Measurements from ENCODE around the gene JSRP1.

The JSRP1 gene

DNA sequence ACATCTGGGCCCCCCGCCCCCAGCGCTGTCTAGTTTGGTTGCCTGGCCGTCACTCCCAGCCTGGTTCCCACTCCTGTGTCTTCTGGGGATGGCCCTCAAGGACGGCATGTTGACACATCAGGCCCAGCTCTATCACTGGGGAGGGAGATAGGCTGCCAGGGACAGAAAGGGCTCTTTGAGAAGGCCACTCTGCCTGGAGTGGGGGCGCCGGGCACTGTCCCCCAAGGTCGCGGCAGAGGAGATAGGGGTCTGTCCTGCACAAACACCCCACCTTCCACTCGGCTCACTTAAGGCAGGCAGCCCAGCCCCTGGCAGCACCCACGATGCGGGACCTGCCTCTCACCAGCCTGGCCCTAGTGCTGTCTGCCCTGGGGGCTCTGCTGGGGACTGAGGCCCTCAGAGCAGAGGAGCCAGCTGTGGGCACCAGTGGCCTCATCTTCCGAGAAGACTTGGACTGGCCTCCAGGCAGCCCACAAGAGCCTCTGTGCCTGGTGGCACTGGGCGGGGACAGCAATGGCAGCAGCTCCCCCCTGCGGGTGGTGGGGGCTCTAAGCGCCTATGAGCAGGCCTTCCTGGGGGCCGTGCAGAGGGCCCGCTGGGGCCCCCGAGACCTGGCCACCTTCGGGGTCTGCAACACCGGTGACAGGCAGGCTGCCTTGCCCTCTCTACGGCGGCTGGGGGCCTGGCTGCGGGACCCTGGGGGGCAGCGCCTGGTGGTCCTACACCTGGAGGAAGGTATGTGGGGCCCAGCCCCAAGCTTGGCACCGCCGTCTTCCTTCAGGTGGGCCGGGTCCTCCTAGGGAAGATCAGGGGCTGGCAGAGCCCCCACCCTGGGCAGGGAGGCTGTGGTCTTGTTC is 7.0 kb downstream of the JSRP1 start, which contains the start of gene AMH:
AMH (plus strand) TSS at position 314 of the 857 bp plus-strand sequence; CDS start at position 324, 10 bp downstream.
- Histone ChIP-seq H3K4me1 (ENCODE audit: control insufficient read depth, insufficient read depth, low read length) (no peaks in the 10 kb centered on the region), H3K27ac (ENCODE audit: extremely low read depth, low read depth, low read length) (peak within 1 kb of the TSS; percentile 31; the same call in 1 of the 2 replicates), H3K4me3 (ENCODE audit: low read depth, low read length) (no peak within 1 kb of the TSS), H3K9me3 (ENCODE audit: control insufficient read depth, insufficient read depth, low read depth, low read length) (no peaks in the 10 kb centered on the region), H3K36me3 (ENCODE audit: control insufficient read depth in 2 of 2, insufficient read depth in 1 of 2, low read length in 2 of 2) (peaks cover 9 to 48% of the 10 kb centered on the region in 2 experiments)
- TF ChIP-seq GLIS1 (tag by site-specific recombination; IDR thresholded peaks at IDR 0.05) (peak; percentile 43; the same call in 1 of the 2 replicates), IKZF3 (tag by site-specific recombination; IDR thresholded peaks at IDR 0.05) (0 out of 2 replicates have a peak, but pooled peaks have one; percentile 29), BCL11B (tag by site-specific recombination; IDR thresholded peaks at IDR 0.05; ENCODE audit: low read depth) (peak; percentile 90), ZNF600 (tag by site-specific recombination; IDR thresholded peaks at IDR 0.05) (0 out of 2 replicates have a peak, but pooled peaks have one; percentile 10), PATZ1 (tag by site-specific recombination; IDR thresholded peaks at IDR 0.05) (peak; percentile 18; the same call in 1 of the 2 replicates), GLIS2 (tag by site-specific recombination; IDR thresholded peaks at IDR 0.05) (peak; percentile 68), ZNF121 (tag by site-specific recombination; IDR thresholded peaks at IDR 0.05) (no peak), ZBTB11 (tag by site-specific recombination; conservative IDR thresholded peaks at IDR 0.05; ENCODE audit: low read depth) (no peak)
- TF ChIP-seq, protein P1, sequence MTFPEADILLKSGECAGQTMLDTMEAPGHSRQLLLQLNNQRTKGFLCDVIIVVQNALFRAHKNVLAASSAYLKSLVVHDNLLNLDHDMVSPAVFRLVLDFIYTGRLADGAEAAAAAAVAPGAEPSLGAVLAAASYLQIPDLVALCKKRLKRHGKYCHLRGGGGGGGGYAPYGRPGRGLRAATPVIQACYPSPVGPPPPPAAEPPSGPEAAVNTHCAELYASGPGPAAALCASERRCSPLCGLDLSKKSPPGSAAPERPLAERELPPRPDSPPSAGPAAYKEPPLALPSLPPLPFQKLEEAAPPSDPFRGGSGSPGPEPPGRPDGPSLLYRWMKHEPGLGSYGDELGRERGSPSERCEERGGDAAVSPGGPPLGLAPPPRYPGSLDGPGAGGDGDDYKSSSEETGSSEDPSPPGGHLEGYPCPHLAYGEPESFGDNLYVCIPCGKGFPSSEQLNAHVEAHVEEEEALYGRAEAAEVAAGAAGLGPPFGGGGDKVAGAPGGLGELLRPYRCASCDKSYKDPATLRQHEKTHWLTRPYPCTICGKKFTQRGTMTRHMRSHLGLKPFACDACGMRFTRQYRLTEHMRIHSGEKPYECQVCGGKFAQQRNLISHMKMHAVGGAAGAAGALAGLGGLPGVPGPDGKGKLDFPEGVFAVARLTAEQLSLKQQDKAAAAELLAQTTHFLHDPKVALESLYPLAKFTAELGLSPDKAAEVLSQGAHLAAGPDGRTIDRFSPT (tag by site-specific recombination; IDR thresholded peaks at IDR 0.05) = peak; percentile 76
- TF ChIP-seq, protein P2, sequence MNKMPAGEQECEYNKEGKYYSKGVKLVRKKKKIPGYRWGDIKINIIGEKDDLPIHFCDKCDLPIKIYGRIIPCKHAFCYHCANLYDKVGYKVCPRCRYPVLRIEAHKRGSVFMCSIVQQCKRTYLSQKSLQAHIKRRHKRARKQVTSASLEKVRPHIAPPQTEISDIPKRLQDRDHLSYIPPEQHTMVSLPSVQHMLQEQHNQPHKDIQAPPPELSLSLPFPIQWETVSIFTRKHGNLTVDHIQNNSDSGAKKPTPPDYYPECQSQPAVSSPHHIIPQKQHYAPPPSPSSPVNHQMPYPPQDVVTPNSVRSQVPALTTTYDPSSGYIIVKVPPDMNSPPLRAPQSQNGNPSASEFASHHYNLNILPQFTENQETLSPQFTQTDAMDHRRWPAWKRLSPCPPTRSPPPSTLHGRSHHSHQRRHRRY (tag by site-specific recombination; IDR thresholded peaks at IDR 0.05) = no peak
- ChIA-PET POLR2A (interaction anchor here (0.6 to 3.4 kb wide), 3 partner anchors 11 to 26 kb away, joined by 3 to 14 read pairs (median 7); partner anchors contain the start of gene PLEKHJ1), CTCF (interaction anchor here (0.6 to 1.5 kb wide), 2 partner anchors 13 to 14 kb away, joined by 3 to 7 read pairs; no protein-coding TSS in a partner anchor)

GRCh38 chr19:2248136-2249009 is 7.8 kb downstream of the JSRP1 start:
- peaks cover 10 to 56% of the 10 kb centered on the region in 2 experiments for H3K36me3 ChIP-seq (ENCODE audit: control insufficient read depth in 2 of 2, insufficient read depth in 1 of 2, low read length in 2 of 2)
- H3K9me3 ChIP-seq (ENCODE audit: control insufficient read depth, insufficient read depth, low read depth, low read length) = no peaks in the 10 kb centered on the region
- POLR2A ChIA-PET = interaction anchor here (0.6 to 3.4 kb wide), 4 partner anchors 10 to 27 kb away, joined by 3 to 14 read pairs (median 5); partner anchors contain the start of gene PLEKHJ1
- CTCF ChIA-PET = interaction anchor here (1.5 kb wide), 1 partner anchor 14 kb away, joined by 7 read pairs; no protein-coding TSS in a partner anchor
- peak overlapping the region; percentile 31; the same call in 1 of the 2 replicates for H3K27ac ChIP-seq (ENCODE audit: extremely low read depth, low read depth, low read length)
- H3K4me1 ChIP-seq (ENCODE audit: control insufficient read depth, insufficient read depth, low read length) = no peaks in the 10 kb centered on the region
- no peak overlapping the region for H3K4me3 ChIP-seq (ENCODE audit: low read depth, low read length)
- TF ChIP-seq ZBTB8A (tag by site-specific recombination; IDR thresholded peaks at IDR 0.05) (no peak), ZNF202 (tag by site-specific recombination; IDR thresholded peaks at IDR 0.05; ENCODE audit: borderline replicate concordance) (no peak), EGR2 (tag by site-specific recombination; IDR thresholded peaks at IDR 0.05; ENCODE audit: low read depth) (peak; percentile 29; the same call in 1 of the 2 replicates), SCRT2 (tag by site-specific recombination; IDR thresholded peaks at IDR 0.05) (peak; percentile 66; the same call in 1 of the 2 replicates), ZNF48 (tag by site-specific recombination; IDR thresholded peaks at IDR 0.05) (no peak), SALL2 (tag by site-specific recombination; IDR thresholded peaks at IDR 0.05; ENCODE audit: borderline replicate concordance) (no peak), SP3 (tag by site-specific recombination; IDR thresholded peaks at IDR 0.05) (no peak), PATZ1 (tag by site-specific recombination; IDR thresholded peaks at IDR 0.05) (peak; percentile 16; the same call in 1 of the 2 replicates), ZSCAN30 (tag by site-specific recombination; IDR thresholded peaks at IDR 0.05) (no peak), ZNF791 (tag by site-specific recombination; IDR thresholded peaks at IDR 0.05) (no peak)

Measured in HEK293 (cell line).